Fibroblast of mammary gland (primary cell): Measurements from ENCODE around the gene GUCY1A1.

Experiments
- DNase-seq: peaks from one replicate; pipeline ENCODE4 v3.0.0-alpha.2; 2010; ENCODE audit warnings: low read depth
- H3K4me3 ChIP-seq: 2 replicates; pipeline ENCODE4 v1.5.1; 2011; ENCODE audit warnings: low read depth, mild to moderate bottlenecking, low read length, moderate library complexity; ENCODE audit not compliant: control insufficient read depth
- TF ChIP-seq, protein P1 (sequence below): conservative IDR thresholded peaks from 2 replicates; pipeline ENCODE4 v1.5.1; 2011; ENCODE audit warnings: low read depth, low read length, inconsistent platforms; ENCODE audit not compliant: control insufficient read depth, insufficient read depth

The GUCY1A1 gene

GRCh38 chr4:155765149-155765548, 98.5 kb downstream of the GUCY1A1 start:
- TF ChIP-seq, protein P1, sequence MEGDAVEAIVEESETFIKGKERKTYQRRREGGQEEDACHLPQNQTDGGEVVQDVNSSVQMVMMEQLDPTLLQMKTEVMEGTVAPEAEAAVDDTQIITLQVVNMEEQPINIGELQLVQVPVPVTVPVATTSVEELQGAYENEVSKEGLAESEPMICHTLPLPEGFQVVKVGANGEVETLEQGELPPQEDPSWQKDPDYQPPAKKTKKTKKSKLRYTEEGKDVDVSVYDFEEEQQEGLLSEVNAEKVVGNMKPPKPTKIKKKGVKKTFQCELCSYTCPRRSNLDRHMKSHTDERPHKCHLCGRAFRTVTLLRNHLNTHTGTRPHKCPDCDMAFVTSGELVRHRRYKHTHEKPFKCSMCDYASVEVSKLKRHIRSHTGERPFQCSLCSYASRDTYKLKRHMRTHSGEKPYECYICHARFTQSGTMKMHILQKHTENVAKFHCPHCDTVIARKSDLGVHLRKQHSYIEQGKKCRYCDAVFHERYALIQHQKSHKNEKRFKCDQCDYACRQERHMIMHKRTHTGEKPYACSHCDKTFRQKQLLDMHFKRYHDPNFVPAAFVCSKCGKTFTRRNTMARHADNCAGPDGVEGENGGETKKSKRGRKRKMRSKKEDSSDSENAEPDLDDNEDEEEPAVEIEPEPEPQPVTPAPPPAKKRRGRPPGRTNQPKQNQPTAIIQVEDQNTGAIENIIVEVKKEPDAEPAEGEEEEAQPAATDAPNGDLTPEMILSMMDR: no peak
- no peak for DNase-seq
- H3K4me3 ChIP-seq: no peak overlapping the region

DNA sequence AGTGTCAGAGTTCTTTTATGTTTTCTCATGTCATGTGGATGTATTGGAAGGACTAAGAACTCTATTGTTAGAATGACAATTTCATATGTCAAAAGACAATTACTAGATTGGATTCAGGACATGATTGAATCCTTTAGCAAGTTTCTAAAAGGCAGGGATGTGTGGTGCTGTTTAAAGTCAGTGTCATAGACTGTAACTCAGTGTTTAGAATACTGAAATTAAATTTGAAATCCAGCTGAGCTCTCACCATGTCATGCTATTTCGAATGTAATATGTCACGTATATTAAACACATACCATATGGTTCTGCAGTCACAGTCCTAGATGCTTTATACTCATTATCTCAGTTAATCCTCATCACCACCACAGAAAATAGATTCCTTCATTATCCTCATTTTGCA, 100.0 kb downstream of the GUCY1A1 start:
- H3K4me3 ChIP-seq: no peak overlapping the region
- no peak for DNase-seq
- TF ChIP-seq, protein P1: no peak

- no peak for DNase-seq
- TF ChIP-seq, protein P1: no peak
- no peak overlapping the region for H3K4me3 ChIP-seq
Observed at GRCh38 chr4:155768370-155768769, 101.7 kb downstream of the GUCY1A1 start.

DNA sequence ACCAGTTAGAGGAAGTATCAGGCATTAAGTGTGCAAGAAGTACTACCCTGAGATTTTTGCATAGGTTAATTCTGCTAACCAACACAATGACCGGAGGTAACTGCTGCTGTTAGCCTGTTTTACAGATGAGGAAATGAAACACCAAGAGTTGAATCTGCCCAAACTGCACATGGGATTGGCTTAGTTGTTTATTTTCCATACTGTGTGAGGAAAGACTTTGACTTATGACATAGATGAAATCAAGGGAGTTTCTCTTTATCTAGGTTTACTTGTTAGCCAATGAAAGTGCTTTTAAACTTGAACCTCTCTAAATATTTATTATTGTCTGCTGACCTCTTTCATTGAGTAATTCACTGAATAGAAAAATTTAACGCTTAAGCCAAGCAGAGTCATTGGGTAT, 102.4 kb downstream of the GUCY1A1 start:
- TF ChIP-seq, protein P1: no peak
- DNase-seq: no peak
- H3K4me3 ChIP-seq: no peak overlapping the region

DNA sequence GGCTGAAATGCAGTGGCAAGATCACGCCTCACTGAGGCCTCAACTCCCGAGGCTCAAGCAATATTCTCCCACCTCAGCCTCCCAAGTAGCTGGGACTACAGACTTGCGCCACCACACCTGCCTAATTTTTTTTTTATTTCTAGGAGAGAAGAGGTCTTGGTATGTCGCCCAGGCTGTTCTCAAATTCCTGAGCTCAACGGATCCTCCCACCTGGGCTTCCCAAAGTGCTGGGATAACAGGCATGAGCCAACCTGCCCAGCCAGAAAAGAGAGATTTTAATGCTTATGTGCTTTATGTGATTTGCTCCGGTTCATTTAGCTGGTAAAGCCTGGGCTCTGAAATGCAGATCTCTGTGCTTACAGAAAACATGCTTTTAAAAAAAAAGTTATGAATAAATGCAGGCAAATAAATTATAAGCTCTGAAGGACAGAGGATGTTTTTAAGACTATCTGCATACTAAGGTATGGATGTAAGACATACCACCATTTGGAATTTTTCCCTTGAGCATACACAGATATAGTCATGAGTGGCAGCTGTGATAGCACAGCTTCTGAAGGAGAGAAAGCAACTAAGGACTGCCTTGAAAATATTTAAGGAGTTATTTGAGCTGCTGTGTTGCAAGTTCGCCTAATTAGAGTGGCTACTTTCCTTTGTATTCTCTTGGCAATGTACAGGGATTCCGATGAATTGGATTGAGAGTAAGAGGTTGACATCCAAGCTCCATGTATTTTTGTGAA, 106.0 kb downstream of the GUCY1A1 start:
- no peak for DNase-seq
- TF ChIP-seq, protein P1: no peak
- no peak overlapping the region for H3K4me3 ChIP-seq

DNA sequence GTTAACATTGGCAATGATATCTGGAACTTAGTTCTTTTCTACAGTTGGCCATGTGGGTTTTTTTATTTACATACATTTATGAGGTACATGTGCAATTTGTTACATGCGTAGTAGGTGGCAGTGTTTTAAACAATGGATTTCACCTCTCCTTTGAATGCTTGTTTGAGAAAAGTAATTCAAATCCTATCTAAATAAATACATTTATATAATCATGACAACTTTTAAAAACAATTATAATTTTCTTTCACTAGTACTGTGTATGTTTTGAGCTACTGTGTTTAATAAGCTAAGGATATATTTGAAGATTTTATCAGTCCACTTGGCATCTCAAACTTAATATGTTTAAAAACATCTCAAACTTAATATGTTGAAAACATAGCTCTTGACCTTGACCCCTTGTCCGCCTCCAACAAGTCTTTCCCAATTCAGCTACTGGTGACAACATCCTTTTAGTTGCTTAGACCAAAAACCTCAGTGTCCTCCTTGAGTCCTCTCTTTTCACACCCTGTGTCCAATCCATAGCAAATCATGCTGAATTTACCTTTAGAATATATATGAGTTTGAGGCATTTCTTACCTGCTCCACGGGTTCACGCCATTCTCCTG, 106.7 kb downstream of the GUCY1A1 start:
- H3K4me3 ChIP-seq: no peak overlapping the region
- TF ChIP-seq, protein P1: no peak
- DNase-seq: no peak

DNA sequence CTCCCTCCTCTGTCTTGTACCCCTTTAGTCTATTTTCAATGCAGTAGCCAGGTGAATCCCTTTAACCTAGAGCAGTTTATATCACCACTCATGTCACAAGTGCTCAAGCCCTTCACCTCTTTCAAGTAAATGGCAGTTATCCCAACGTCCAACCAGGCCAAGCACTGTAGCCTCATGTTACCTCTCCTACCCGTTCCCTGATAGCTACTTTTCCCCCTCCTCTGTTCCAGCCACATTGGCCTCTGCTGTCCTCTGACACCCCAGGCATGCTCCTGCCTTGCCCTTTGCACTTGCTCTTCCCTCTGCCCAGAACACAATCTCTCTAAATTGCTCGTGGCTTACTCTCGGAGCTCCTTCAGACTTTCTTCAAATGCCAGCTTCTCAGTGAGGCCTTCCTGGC, 107.4 kb downstream of the GUCY1A1 start:
- H3K4me3 ChIP-seq: no peak overlapping the region
- TF ChIP-seq, protein P1: no peak
- no peak for DNase-seq
